HepG2 (cell line): ENCODE results near the gene CA14. TPM values are rescaled to one million over a fixed set of nuclear protein-coding genes. Genes with fewer than 3 reads are reported as not detected.
A peak's percentile ranks its signal among the peaks of the same experiment; 100 is the strongest.

Source experiments
- ASH2L ChIP-seq: fragments of 300-600, 200-600 bp; sonication (generic); IDR thresholded peaks from 2 replicates; pipeline ENCODE4 v1.7.0; 2017; ENCODE audit warnings: low read depth, mild to moderate bottlenecking, moderate library complexity, mixed read lengths, low read length; ENCODE audit not compliant: insufficient read length
- BCL6 ChIP-seq: IDR thresholded peaks from 2 replicates; pipeline ENCODE4 v1.6.1; 2016; ENCODE audit warnings: missing genetic modification reagents, missing compliant biosample characterization
- CBFB ChIP-seq: sonication (generic); formaldehyde crosslinking; IDR thresholded peaks from 2 replicates; pipeline ENCODE4 v1.4.0; 2020; ENCODE audit warnings: missing genetic modification reagents
- ESRRA ChIP-seq: sonication (generic); formaldehyde crosslinking; IDR thresholded peaks from 2 replicates; pipeline ENCODE4 v1.5.1; 2020; ENCODE audit warnings: mild to moderate bottlenecking, low read depth, missing genetic modification reagents
- FOSL1 ChIP-seq: sonication (generic); formaldehyde crosslinking; IDR thresholded peaks from 2 replicates; pipeline ENCODE4 v1.9.0; 2021; ENCODE audit warnings: missing genetic modification reagents, borderline replicate concordance
- HDAC6 ChIP-seq: fragments of 200-600 bp; sonication (generic); IDR thresholded peaks from 2 replicates; pipeline ENCODE4 v1.7.0; 2017; ENCODE audit warnings: mild to moderate bottlenecking, antibody characterized with exemption, low read length, low read depth
- HOXA3 ChIP-seq: sonication (generic); formaldehyde crosslinking; IDR thresholded peaks from 2 replicates; pipeline ENCODE4 v1.5.0; 2020; ENCODE audit warnings: missing genetic modification reagents
- KLF15 ChIP-seq: sonication (generic); formaldehyde crosslinking; IDR thresholded peaks from 2 replicates; pipeline ENCODE4 v1.8.1; 2023; ENCODE audit warnings: borderline replicate concordance, mild to moderate bottlenecking, inconsistent platforms, missing genetic modification reagents, mixed read lengths
- MIXL1 ChIP-seq: IDR thresholded peaks from 2 replicates; pipeline ENCODE4 v1.6.1; 2016
- MTF2 ChIP-seq: sonication (generic); formaldehyde crosslinking; IDR thresholded peaks from 2 replicates; pipeline ENCODE4 v1.5.0; 2020; ENCODE audit warnings: missing genetic modification reagents, borderline replicate concordance
- PAX8 ChIP-seq: sonication (generic); formaldehyde crosslinking; IDR thresholded peaks from 2 replicates; pipeline ENCODE4 v1.8.0; 2022; ENCODE audit warnings: mild to moderate bottlenecking, missing genetic modification reagents, borderline replicate concordance
- RBAK ChIP-seq: sonication (generic); formaldehyde crosslinking; IDR thresholded peaks from 2 replicates; pipeline ENCODE4 v1.5.1; 2020; ENCODE audit warnings: mild to moderate bottlenecking, missing genetic modification reagents
- TAF1 ChIP-seq: sonication (generic); formaldehyde crosslinking; IDR thresholded peaks from 2 replicates; pipeline ENCODE4 v1.4.0; 2020; ENCODE audit warnings: missing genetic modification reagents
- TBL1XR1 ChIP-seq: fragments of 150-350 bp; IDR thresholded peaks from 2 replicates; pipeline ENCODE4 v1.6.1; 2014; ENCODE audit warnings: borderline replicate concordance, low read length; ENCODE audit not compliant: partially characterized antibody
- U2AF2 ChIP-seq: fragments of 200-400 bp; formaldehyde crosslinking; IDR thresholded peaks from 2 replicates; pipeline ENCODE4 v1.6.1; 2017; ENCODE audit warnings: low read depth, mild to moderate bottlenecking, low read length
- WIZ ChIP-seq: sonication (generic); formaldehyde crosslinking; IDR thresholded peaks from 2 replicates; pipeline ENCODE4 v1.5.1; 2020; ENCODE audit warnings: mild to moderate bottlenecking, missing genetic modification reagents
- ZBTB7A ChIP-seq: sonication (generic); formaldehyde crosslinking; IDR thresholded peaks from 2 replicates; pipeline ENCODE4 v1.8.0; 2022; ENCODE audit warnings: mild to moderate bottlenecking, missing genetic modification reagents
- ZFP90 ChIP-seq: sonication (generic); formaldehyde crosslinking; IDR thresholded peaks from 2 replicates; pipeline ENCODE4 v1.8.0; 2022; ENCODE audit warnings: missing genetic modification reagents, mild to moderate bottlenecking, inconsistent platforms, borderline replicate concordance
- ZIK1 ChIP-seq: sonication (generic); formaldehyde crosslinking; IDR thresholded peaks from 2 replicates; pipeline ENCODE4 v1.5.0; 2020; ENCODE audit warnings: mild to moderate bottlenecking, low read depth, missing genetic modification reagents, borderline replicate concordance
- ZNF230 ChIP-seq: sonication (generic); formaldehyde crosslinking; IDR thresholded peaks from 2 replicates; pipeline ENCODE4 v1.4.0; 2020; ENCODE audit warnings: mild to moderate bottlenecking, missing genetic modification reagents
- ZNF282 ChIP-seq: fragments of 450-650 bp; IDR thresholded peaks from 2 replicates; pipeline ENCODE4 v1.6.1; 2018; ENCODE audit not compliant: partially characterized antibody
- ZNF451 ChIP-seq: sonication (generic); formaldehyde crosslinking; IDR thresholded peaks from 2 replicates; pipeline ENCODE4 v1.5.0; 2020; ENCODE audit warnings: mild to moderate bottlenecking, missing genetic modification reagents
- ZNF780A ChIP-seq: sonication (generic); formaldehyde crosslinking; IDR thresholded peaks from 2 replicates; pipeline ENCODE4 v1.8.0; 2022; ENCODE audit warnings: mild to moderate bottlenecking, missing genetic modification reagents, moderate library complexity
- polyA plus RNA-seq, 8 experiments: library from polyadenylated mRNA; depleted of rRNA in 3 of 8; stranded (reverse) in 7 of 8; unstranded in 1 of 8; fragments of >200 nt; fragmentation: Illumina TruSeq in 4 of 8; extraction: Trizol in 4 of 8; gene quantifications; 2 replicates each; pipeline versions ENCODE4 v1.2.1 to v1.2.3, GENCODE V29; 2011 to 2016; ENCODE audit warnings: low read depth in 4 of 8, missing spikeins in 1 of 8, mixed read lengths in 1 of 8; ENCODE audit not compliant: insufficient read depth in 1 of 8
- total RNA-seq, 5 experiments: library from RNA; depleted of rRNA; stranded (reverse); fragments of >200 nt; fragmentation: Illumina TruSeq; extraction: Trizol; gene quantifications; 2 replicates each; pipeline ENCODE4 v1.2.3, GENCODE V29; 2016; ENCODE audit warnings: low read depth in 1 of 5
- TF ChIP-seq, protein P1 (sequence below): sonication (generic); formaldehyde crosslinking; IDR thresholded peaks from 2 replicates; pipeline ENCODE4 v1.4.0; 2020; ENCODE audit warnings: missing genetic modification reagents
- TF ChIP-seq, protein P2 (sequence below): sonication (generic); formaldehyde crosslinking; IDR thresholded peaks from 2 replicates; pipeline ENCODE4 v1.5.1; 2020; ENCODE audit warnings: missing genetic modification reagents, mild to moderate bottlenecking, borderline replicate concordance

The CA14 gene
- total and polyA plus RNA-seq, 2 of the 13 experiments (the other 11 are each of a cell fraction or from before 2014, with no cell fraction given): 2.4 to 8.5 TPM

DNA sequence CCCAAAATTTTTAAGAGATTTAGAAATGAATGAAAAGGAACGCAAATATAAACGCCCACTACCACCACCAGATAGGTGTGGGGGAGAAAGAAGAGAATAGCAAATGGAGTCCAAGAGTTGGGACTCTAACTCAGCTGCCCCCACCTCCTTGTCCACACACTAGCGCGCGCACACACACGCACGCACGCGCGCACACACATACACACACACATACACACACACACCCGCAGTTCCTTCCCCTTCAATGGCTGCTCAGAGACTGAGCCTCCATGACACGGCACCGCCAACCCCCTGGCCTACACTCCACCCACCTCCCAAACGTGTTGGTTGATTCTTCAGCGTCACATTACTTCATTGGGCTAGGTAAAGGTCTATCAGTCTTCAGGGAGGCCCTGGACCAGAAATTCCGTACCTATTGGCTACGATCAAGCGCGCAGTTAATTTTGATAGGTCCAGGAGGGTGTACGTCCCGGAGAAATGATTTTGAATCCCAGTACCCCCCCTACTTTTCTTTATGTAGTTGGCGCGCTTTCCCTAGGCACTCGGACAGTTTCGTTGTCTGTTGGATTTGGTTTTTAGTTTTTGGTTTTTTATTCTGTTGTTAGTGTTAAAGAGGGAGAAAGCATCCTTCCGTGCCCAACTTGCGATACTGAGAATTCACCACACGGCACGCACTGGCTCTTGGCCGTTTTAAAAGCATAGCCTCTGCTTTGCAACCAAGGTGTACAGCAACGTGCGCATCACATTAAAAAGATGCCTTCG, 21.5 kb upstream of the CA14 start, which contains the start of gene ANP32E (continued):
- TF ChIP-seq, protein P1, sequence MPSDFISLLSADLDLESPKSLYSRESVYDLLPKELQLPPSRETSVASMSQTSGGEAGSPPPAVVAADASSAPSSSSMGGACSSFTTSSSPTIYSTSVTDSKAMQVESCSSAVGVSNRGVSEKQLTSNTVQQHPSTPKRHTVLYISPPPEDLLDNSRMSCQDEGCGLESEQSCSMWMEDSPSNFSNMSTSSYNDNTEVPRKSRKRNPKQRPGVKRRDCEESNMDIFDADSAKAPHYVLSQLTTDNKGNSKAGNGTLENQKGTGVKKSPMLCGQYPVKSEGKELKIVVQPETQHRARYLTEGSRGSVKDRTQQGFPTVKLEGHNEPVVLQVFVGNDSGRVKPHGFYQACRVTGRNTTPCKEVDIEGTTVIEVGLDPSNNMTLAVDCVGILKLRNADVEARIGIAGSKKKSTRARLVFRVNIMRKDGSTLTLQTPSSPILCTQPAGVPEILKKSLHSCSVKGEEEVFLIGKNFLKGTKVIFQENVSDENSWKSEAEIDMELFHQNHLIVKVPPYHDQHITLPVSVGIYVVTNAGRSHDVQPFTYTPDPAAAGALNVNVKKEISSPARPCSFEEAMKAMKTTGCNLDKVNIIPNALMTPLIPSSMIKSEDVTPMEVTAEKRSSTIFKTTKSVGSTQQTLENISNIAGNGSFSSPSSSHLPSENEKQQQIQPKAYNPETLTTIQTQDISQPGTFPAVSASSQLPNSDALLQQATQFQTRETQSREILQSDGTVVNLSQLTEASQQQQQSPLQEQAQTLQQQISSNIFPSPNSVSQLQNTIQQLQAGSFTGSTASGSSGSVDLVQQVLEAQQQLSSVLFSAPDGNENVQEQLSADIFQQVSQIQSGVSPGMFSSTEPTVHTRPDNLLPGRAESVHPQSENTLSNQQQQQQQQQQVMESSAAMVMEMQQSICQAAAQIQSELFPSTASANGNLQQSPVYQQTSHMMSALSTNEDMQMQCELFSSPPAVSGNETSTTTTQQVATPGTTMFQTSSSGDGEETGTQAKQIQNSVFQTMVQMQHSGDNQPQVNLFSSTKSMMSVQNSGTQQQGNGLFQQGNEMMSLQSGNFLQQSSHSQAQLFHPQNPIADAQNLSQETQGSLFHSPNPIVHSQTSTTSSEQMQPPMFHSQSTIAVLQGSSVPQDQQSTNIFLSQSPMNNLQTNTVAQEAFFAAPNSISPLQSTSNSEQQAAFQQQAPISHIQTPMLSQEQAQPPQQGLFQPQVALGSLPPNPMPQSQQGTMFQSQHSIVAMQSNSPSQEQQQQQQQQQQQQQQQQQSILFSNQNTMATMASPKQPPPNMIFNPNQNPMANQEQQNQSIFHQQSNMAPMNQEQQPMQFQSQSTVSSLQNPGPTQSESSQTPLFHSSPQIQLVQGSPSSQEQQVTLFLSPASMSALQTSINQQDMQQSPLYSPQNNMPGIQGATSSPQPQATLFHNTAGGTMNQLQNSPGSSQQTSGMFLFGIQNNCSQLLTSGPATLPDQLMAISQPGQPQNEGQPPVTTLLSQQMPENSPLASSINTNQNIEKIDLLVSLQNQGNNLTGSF (CRISPR knock-in tag): peak; percentile 45; the same call in 1 of the 2 replicates
- TF ChIP-seq ESRRA (CRISPR knock-in tag): no peak
- peak; percentile 59; the same call in 1 of the 2 replicates for TF ChIP-seq ZBTB7A (CRISPR knock-in tag)
- TF ChIP-seq FOSL1 (CRISPR knock-in tag): no peak
- TF ChIP-seq, protein P2, sequence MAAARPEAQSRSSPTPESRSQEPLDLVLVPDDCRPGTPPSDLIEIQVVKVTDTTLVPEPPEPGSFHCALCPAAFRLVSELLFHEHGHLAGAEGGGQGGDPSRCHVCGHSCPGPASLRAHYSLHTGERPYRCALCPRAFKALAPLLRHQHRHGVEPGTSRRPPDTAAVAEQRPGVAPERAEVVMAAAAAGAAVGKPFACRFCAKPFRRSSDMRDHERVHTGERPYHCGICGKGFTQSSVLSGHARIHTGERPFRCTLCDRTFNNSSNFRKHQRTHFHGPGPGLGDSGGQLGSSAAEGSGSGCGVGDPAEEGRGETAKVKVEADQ: peak; percentile 64; the same call in 1 of the 2 replicates
- 0 out of 2 replicates have a peak, but pooled peaks have one; percentile 33 for TF ChIP-seq MTF2 (CRISPR knock-in tag)
- no peak for TF ChIP-seq U2AF2
- no peak for TF ChIP-seq CBFB (CRISPR knock-in tag)
- peak; percentile 73 for TF ChIP-seq MIXL1 (CRISPR knock-in tag)
- TF ChIP-seq BCL6 (CRISPR knock-in tag): peak; percentile 30; the same call in 1 of the 2 replicates
- no peak for TF ChIP-seq KLF15 (CRISPR knock-in tag)
- TF ChIP-seq ZIK1 (CRISPR knock-in tag): peak; percentile 71; the same call in 1 of the 2 replicates
- peak; percentile 67; the same call in 1 of the 2 replicates for TF ChIP-seq ZFP90 (CRISPR knock-in tag)
- TF ChIP-seq WIZ: no peak
- TF ChIP-seq ZNF230 (CRISPR knock-in tag): peak; percentile 84; the same call in 1 of the 2 replicates
- no peak for TF ChIP-seq HDAC6
- TF ChIP-seq PAX8: peak; percentile 76; the same call in 1 of the 2 replicates
- peak; percentile 100 for TF ChIP-seq TAF1 (CRISPR knock-in tag)
- no peak for TF ChIP-seq RBAK (CRISPR knock-in tag)
- TF ChIP-seq ZNF451 (CRISPR knock-in tag): no peak
- peak; percentile 95 for TF ChIP-seq HOXA3
- TF ChIP-seq TBL1XR1: peak; percentile 42
- TF ChIP-seq ZNF780A: peak; percentile 95; the same call in 1 of the 2 replicates
- no peak for TF ChIP-seq ZNF282
- TF ChIP-seq ASH2L: peak; percentile 75
